WTC11 (cell line): ENCODE measurements around the gene ZCCHC2. TPM values are rescaled to one million over a fixed set of nuclear protein-coding genes. Genes with fewer than 3 reads are reported as not detected.

Experiments
- ATAC-seq: fragments of 200-7000 bp; cut with Tn5 transposase; 2 replicates; pipeline ENCODE4 v1.10.0; 2021; ENCODE audit warnings: mild to moderate bottlenecking, moderate library complexity
- CTCF ChIA-PET: fragments of 300-600 bp; sonication (Branson Sonifier 250); formaldehyde crosslinking; loops from one replicate; lab custom pipeline; 2021; ENCODE audit warnings: antibody characterized with exemption; lab: Charles Lee
- POLR2A ChIA-PET: fragments of 350-600 bp; sonication (Branson Sonifier 250); formaldehyde crosslinking; loops from one replicate; lab custom pipeline; 2021; ENCODE audit warnings: antibody characterized with exemption; lab: Charles Lee
- DNase-seq: peaks from one replicate; pipeline ENCODE4 v3.0.0; 2021; ENCODE audit warnings: low spot score
- H3K27ac Mint-ChIP-seq: 2 replicates; pipeline ENCODE4 v1.8.0; 2021; ENCODE audit warnings: mixed read lengths
- H3K27me3 Mint-ChIP-seq: 2 replicates; pipeline ENCODE4 v1.8.0; 2021; ENCODE audit warnings: low read depth, mild to moderate bottlenecking, moderate library complexity, mixed read lengths
- H3K36me3 Mint-ChIP-seq: 2 replicates; pipeline ENCODE4 v1.8.0; 2021; ENCODE audit warnings: mixed read lengths
- H3K4me1 Mint-ChIP-seq: 2 replicates; pipeline ENCODE4 v1.8.0; 2022; ENCODE audit warnings: mixed read lengths
- H3K4me3 Mint-ChIP-seq: 2 replicates; pipeline ENCODE4 v1.8.0; 2021; ENCODE audit warnings: mild to moderate bottlenecking, moderate library complexity, mixed read lengths
- H3K9me3 Mint-ChIP-seq: 2 replicates; pipeline ENCODE4 v1.8.0; 2021; ENCODE audit warnings: mixed read lengths
- ELF4 ChIP-seq: sonication (generic); formaldehyde crosslinking; IDR thresholded peaks from 2 replicates; pipeline ENCODE4 v1.8.1; 2022; ENCODE audit warnings: low read depth, mild to moderate bottlenecking, moderate library complexity, missing genetic modification reagents
- EMX1 ChIP-seq: fragments of 250-450 bp; sonication (Bioruptor Pico); IDR thresholded peaks from 2 replicates; pipeline ENCODE4 v1.8.0; 2021; ENCODE audit warnings: mild to moderate bottlenecking
- ERG ChIP-seq: fragments of 250-450 bp; sonication (Bioruptor Pico); IDR thresholded peaks from 2 replicates; pipeline ENCODE4 v1.8.0; 2021; ENCODE audit warnings: mild to moderate bottlenecking
- ESRRA ChIP-seq: sonication (generic); formaldehyde crosslinking; IDR thresholded peaks from 2 replicates; pipeline ENCODE4 v1.8.1; 2022; ENCODE audit warnings: mild to moderate bottlenecking, missing genetic modification reagents, borderline replicate concordance
- ETV6 ChIP-seq: sonication (generic); formaldehyde crosslinking; IDR thresholded peaks from 2 replicates; pipeline ENCODE4 v1.8.1; 2022; ENCODE audit warnings: mild to moderate bottlenecking, missing genetic modification reagents
- FOXP4 ChIP-seq: sonication (generic); formaldehyde crosslinking; IDR thresholded peaks from 2 replicates; pipeline ENCODE4 v1.8.0; 2022; ENCODE audit warnings: mild to moderate bottlenecking, missing genetic modification reagents
- GABPB1 ChIP-seq: sonication (generic); formaldehyde crosslinking; IDR thresholded peaks from 2 replicates; pipeline ENCODE4 v1.8.1; 2023; ENCODE audit warnings: mild to moderate bottlenecking, missing genetic modification reagents
- HMGA2 ChIP-seq: fragments of 250-450 bp; sonication (Bioruptor Pico); IDR thresholded peaks from 2 replicates; pipeline ENCODE4 v1.4.0; 2021; ENCODE audit warnings: mild to moderate bottlenecking, moderate library complexity
- IRF1 ChIP-seq: sonication (generic); formaldehyde crosslinking; IDR thresholded peaks from 2 replicates; pipeline ENCODE4 v1.8.0; 2023; ENCODE audit warnings: missing genetic modification reagents
- JAZF1 ChIP-seq: fragments of 250-450 bp; sonication (Bioruptor Pico); IDR thresholded peaks from 2 replicates; pipeline ENCODE4 v1.9.0; 2021; ENCODE audit warnings: moderate library complexity, mild to moderate bottlenecking, inconsistent platforms
- NFATC4 ChIP-seq: fragments of 250-450 bp; sonication (Bioruptor Pico); IDR thresholded peaks from 2 replicates; pipeline ENCODE4 v1.9.0; 2021; ENCODE audit warnings: mild to moderate bottlenecking
- NR3C1 ChIP-seq: sonication (generic); formaldehyde crosslinking; conservative IDR thresholded peaks from 2 replicates; pipeline ENCODE4 v1.8.1; 2023; ENCODE audit warnings: low read depth, mild to moderate bottlenecking, missing genetic modification reagents
- PRDM15 ChIP-seq: sonication (generic); formaldehyde crosslinking; IDR thresholded peaks from 2 replicates; pipeline ENCODE4 v1.8.0; 2022; ENCODE audit warnings: missing genetic modification reagents
- PREB ChIP-seq: sonication (generic); formaldehyde crosslinking; IDR thresholded peaks from 2 replicates; pipeline ENCODE4 v1.8.1; 2022; ENCODE audit warnings: mild to moderate bottlenecking, missing genetic modification reagents, moderate library complexity, borderline replicate concordance
- RORB ChIP-seq: fragments of 250-450 bp; sonication (Bioruptor Pico); IDR thresholded peaks from 2 replicates; pipeline ENCODE4 v1.9.0; 2021; ENCODE audit warnings: mild to moderate bottlenecking
- SOX15 ChIP-seq: fragments of 250-450 bp; sonication (Bioruptor Pico); IDR thresholded peaks from 2 replicates; pipeline ENCODE4 v1.9.0; 2021; ENCODE audit warnings: mild to moderate bottlenecking
- TP53 ChIP-seq: sonication (generic); formaldehyde crosslinking; IDR thresholded peaks from 2 replicates; pipeline ENCODE4 v1.8.1; 2023; ENCODE audit warnings: mild to moderate bottlenecking, missing genetic modification reagents
- ZNF219 ChIP-seq: sonication (generic); formaldehyde crosslinking; IDR thresholded peaks from 2 replicates; pipeline ENCODE4 v1.8.0; 2023; ENCODE audit warnings: missing genetic modification reagents, mild to moderate bottlenecking, borderline replicate concordance
- ZNF281 ChIP-seq: sonication (generic); formaldehyde crosslinking; IDR thresholded peaks from 2 replicates; pipeline ENCODE4 v1.8.0; 2023; ENCODE audit warnings: mild to moderate bottlenecking, missing genetic modification reagents
- ZNF423 ChIP-seq: fragments of 250-450 bp; sonication (Bioruptor Pico); IDR thresholded peaks from 2 replicates; pipeline ENCODE4 v2.1.2; 2022; ENCODE audit warnings: mild to moderate bottlenecking, moderate library complexity
- ZSCAN18 ChIP-seq: fragments of 250-450 bp; sonication (Bioruptor Pico); IDR thresholded peaks from 2 replicates; pipeline ENCODE4 v2.1.2; 2022; ENCODE audit warnings: mild to moderate bottlenecking, moderate library complexity
- total RNA-seq: library from RNA; stranded (reverse); gene quantifications from 3 replicates; pipeline ENCODE4 v1.2.3, GENCODE V29; 2021

Gene ZCCHC2
- total RNA-seq, 1 experiment from 2014 or later: 18.8 TPM

- Mint-ChIP-seq H3K4me3 (no peak overlapping the region), H3K9me3 (peaks cover 13% of the 10 kb centered on the region), H3K27me3 (no peaks in the 10 kb centered on the region), H3K27ac (no peak overlapping the region), H3K4me1 (no peaks in the 10 kb centered on the region), H3K36me3 (peaks cover 40% of the 10 kb centered on the region)
- CTCF ChIA-PET: interaction anchor here (0.6 to 2.5 kb wide), 7 partner anchors 17 to 495 kb away, joined by 3 to 25 read pairs (median 3); no protein-coding TSS in a partner anchor
- TF ChIP-seq IRF1 (CRISPR knock-in tag) (no peak), JAZF1 (CRISPR knock-in tag) (no peak), GABPB1 (CRISPR knock-in tag) (no peak), ZNF423 (CRISPR knock-in tag) (no peak), ZNF219 (CRISPR knock-in tag) (no peak), ZNF281 (CRISPR knock-in tag) (no peak), FOXP4 (CRISPR knock-in tag) (no peak), NFATC4 (CRISPR knock-in tag) (no peak), ETV6 (CRISPR knock-in tag) (no peak)
- POLR2A ChIA-PET: no interaction called here
- DNase-seq: peak; percentile 29
- peak; percentile 61 for ATAC-seq
These were observed 43.4 kb downstream of the ZCCHC2 start for GRCh38 chr18:62566199-62566598.

GRCh38 chr18:62566818-62567217, 44.0 kb downstream of the ZCCHC2 start:
- Mint-ChIP-seq H3K36me3 (peaks cover 41% of the 10 kb centered on the region), H3K27ac (no peak overlapping the region), H3K27me3 (no peaks in the 10 kb centered on the region), H3K4me1 (no peaks in the 10 kb centered on the region), H3K9me3 (peaks cover 17% of the 10 kb centered on the region), H3K4me3 (no peak overlapping the region)
- ChIA-PET CTCF (interaction anchor here (0.6 to 2.5 kb wide), 6 partner anchors 30 to 494 kb away, joined by 3 to 25 read pairs (median 3); no protein-coding TSS in a partner anchor), POLR2A (no interaction called here)
- ATAC-seq (no peak), DNase-seq (no peak)
- TF ChIP-seq ESRRA (CRISPR knock-in tag) (no peak), PREB (no peak), TP53 (CRISPR knock-in tag) (no peak), ZSCAN18 (CRISPR knock-in tag) (no peak), ERG (CRISPR knock-in tag) (no peak), GABPB1 (CRISPR knock-in tag) (no peak), PRDM15 (CRISPR knock-in tag) (no peak), RORB (CRISPR knock-in tag) (no peak), HMGA2 (CRISPR knock-in tag) (no peak), SOX15 (no peak), ELF4 (CRISPR knock-in tag) (no peak), NR3C1 (CRISPR knock-in tag) (no peak), EMX1 (CRISPR knock-in tag) (no peak)
